NCI-H446 (cell line): ENCODE results near the gene CSNK2A3.
"Not testable (repeated sequence)": the region's sequence is repeated elsewhere in the genome, so short reads cannot be mapped to it uniquely, and the experiment has no call there.

Experiments used
- DNase-seq, 2 experiments: peaks; one replicate each; lab custom pipeline; 2025; lab: John Stamatoyannopoulos, UW

The CSNK2A3 gene

DNA sequence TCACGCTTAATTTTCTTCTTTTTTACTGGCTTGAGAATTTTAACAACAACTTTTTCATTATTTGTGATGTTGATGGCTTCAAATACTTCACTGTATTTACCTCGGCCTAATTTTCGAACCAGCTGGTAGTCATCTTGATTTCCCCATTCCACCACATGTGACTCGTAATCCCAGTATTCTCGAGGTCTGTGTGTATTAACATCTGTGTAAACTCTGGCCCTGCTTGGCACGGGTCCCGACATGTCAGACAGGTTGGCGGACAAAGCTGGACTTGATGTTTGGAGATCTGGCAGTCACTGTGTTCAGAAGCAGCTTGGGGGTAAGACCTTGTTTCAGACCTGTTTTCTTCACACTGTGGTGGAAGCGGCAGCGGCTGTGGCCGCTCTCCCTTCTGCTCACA is at the start of gene CSNK2A3:
TSS of gene CSNK2A3 (minus strand) at position 373 of the 400 bp plus-strand sequence. CDS start at position 242, 131 bp downstream.
- not testable (repeated sequence) for DNase-seq

DNA sequence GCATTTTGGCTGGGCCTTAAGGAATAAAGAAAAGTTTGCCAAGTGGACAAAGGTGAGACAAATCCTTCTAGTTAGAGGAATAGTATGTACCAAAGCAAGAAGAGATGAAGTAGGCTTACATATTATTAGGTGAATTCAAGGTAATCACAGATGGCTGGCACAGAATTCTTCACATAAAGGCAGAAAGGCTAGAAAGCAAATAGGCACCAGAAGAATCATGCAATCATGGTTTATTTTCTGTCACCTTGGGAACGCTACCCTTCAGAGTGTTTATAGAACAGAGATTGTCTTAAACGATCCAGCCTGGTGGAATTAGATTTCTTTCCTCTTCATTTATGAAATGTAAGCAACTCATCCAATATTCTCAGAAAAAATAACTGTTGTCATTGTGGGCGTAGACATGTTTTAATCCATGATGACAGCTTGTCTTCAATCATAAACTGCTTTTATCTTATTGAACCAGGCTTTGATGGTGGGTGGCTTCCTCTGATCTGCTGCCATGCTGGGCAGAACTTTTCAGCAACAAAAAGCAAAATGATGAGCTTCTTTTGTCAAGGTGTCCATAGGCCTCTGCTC is 49.0 kb upstream of the CSNK2A3 start:
- DNase-seq, result no peak

DNA sequence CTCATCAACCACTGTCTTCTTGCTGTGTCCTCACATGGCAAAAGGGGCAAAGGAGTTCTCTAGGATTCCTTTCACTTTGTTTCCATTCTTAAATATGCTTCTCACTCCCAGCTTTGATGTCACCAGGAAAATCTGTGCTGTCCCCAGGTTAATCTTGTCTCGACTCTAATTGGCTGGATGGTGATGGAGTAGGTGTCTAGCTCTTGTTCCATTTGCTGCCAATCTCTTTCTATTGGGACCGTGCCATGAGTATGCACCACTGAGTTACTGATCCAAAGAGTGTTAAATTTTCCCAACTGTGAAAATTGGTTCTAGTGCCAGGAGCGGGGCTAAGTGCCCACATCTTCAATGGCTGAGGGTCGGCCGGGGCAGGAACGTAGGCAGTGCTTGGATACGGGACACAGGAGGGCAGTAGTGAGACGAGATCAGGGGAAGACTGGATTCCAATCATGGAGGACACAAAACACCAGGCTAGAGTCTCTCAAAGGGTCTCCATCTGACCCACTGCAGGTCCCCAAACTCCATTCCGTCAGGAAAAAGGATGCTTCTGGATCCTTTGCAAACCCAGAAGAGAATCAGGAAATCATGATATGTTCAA is 47.7 kb upstream of the CSNK2A3 start:
- peak in 1 of 2 experiments; percentile 31 for DNase-seq

DNA sequence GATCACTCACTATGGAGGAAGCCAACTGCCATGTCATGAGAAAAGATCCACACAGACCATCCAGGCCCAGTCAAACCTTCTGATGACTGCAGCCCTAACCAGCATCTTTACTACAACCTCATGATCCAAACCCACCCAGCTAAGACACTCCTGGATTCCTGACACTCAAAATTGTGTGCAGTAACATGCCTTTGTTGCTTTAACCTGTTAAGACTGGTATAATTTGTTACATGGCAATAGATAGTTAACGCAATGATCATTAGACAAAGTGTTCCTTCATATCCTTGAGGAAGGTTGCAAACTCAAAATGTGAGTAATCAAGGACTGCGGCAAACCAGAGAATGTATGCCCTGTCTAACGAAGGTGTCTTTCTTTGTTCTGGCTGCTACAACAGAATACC is 47.1 kb upstream of the CSNK2A3 start:
- DNase-seq, result no peak

DNA sequence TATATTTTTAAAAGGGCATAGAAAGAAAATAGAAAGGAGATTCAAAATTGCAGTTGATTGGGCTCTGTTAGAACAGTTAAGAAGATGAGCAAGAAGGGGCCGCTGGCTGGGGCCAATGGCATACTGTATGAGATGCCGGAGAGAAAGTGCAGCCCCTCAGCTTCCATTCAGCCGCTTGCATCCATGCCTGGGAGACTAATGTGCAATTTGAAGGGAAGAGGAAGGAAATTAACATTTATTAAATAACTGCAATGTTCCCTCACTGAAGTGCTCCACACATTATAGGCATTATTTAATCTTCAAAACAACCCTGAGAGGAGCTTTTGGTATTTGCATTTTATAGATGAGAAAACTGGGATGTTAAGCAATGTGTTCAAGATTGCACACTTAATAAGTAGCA is 44.7 kb upstream of the CSNK2A3 start:
- no peak for DNase-seq

DNA sequence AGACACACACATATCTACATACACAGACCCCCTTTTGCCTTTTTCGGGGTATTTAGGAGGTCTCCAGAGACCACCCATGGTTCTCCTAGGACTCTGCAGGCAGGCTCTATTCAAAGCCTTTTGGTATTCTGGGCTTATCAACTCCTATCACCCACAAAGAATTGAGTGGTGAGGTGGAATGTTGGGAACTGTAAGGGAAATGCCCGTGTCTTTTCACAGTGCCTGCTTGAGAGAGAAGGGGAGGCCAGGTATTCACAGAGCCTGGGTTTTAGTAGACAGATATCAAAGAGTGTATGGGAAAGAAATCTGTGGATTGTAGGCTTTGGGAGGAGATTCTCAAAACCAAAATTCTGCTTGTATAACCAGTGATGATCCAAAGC is 44.0 kb upstream of the CSNK2A3 start:
- DNase-seq, result no peak

DNA sequence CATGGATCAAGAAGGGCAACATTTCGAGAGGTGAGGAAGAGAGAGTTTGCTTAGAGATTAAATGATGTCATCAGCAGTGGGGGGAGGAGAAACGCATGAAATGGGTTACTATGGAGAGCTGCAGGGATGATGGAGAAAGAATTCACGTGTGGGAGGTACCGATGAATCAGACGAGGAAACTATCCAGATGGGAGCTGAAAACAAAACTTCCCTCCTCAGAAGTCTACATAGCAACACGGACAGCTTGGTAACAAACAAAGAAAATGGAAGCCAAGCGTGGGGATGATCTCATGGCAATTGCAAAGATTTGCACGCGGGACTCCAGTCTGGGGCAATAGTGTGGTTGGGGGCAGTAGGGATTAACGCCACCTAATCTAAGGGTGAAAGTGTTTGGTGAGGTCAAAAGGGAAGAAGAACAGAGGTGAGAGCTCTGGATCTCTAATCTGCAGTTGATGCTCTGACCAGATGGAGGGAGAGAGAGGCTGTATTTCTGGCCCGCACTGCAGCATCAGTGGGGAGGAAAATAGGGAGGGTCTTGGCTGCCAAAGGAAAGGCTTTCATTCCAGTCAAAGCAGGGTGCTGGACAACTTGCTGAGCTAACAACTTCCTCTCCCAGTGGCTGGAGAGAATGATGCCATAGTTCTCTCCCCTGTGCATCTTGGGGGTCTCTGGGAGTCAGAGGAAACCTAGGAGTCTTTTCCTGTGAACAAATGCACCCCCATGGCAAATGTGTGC is 43.4 kb upstream of the CSNK2A3 start:
- peak; percentile 40 to 55 for DNase-seq

DNA sequence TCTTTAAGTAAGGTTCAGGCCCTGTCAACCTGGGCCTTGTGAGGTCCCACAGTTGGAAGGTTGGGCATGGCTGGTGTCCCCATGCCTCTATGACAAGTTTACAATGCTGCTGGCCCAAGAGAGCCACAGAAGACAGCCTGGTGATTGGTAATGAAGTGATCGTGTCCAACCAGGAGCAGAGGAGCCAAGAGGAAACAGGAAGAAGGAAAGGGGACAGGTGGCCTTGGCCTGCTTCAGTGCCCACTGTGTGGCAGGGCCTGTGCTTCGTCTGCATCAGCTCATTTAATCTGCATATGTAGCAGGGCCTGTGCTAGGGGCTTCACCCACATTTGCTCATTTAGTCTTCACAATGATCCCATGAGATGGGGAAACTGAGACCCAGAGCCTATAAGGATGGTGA is 42.1 kb upstream of the CSNK2A3 start:
- DNase-seq, result no peak

DNA sequence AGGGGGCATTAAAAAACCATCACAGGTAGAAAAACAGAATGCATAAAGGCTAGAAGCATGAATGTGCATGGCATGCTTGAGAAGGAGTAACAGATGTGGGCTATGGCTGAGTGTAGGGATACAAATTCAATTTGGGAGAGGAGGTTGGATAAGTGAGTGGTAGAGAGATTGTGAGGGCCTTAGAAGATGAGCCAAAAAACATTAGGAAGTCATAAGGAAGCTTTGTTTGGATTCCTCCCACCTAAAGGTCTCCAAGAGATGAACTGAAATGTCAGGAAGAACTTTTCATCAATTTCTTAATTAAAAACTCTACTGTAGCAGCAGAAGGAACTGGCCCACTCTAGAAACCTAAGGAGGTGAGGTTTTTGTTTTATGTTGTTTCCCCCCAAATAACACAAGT is 41.2 kb upstream of the CSNK2A3 start:
- DNase-seq, result no peak

DNA sequence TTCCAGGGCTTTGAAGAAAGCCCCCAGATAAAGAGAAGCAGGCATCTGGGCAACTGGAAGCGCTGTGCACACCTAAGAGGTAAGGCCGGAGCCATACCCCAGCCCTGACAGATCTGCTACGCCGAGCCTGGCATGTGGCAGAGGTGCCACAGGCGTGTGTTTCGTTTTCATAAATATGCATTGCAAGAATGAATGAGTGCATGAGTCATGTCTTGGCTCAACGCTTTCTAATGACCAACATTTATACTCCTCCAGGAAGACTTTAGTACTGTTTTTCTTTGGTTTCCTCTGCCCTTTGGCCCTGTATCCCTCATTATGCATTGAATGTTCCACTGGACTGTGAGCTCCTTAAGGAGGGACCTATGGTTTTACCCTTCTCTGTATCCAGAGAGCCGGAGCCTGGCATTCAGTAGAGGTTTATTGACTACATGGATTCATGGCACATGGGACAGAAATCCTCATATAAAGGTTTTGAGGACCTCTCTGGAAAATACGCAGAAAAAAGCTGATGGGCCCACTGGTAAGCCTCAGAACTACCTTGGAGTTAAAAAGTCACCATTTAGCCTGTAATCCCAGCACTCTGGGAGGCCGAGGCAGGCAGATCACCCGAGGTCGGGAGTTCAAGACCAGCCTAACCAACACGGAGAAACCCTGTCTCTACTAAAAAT is 38.9 kb upstream of the CSNK2A3 start:
- peak in 1 of 2 experiments; percentile 9 for DNase-seq

DNA sequence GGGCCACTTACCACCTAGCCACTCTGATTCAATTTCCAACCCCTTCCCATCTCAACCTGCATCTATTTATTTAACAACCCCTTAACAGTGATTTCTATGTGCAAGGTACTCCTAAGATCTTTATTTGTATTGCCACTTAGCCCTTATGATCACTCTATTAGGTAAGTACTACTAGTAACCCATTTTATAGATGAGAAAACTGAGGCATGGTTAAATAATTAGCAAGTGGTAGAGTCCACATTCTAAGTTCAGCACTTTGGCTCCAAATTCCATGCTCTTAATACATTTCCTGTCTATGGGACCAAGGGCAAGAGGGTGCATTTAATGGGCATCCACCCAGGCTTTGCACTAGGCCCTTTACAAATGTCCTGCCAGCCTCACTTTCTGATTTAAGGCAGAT is 38.1 kb upstream of the CSNK2A3 start:
- no peak for DNase-seq

DNA sequence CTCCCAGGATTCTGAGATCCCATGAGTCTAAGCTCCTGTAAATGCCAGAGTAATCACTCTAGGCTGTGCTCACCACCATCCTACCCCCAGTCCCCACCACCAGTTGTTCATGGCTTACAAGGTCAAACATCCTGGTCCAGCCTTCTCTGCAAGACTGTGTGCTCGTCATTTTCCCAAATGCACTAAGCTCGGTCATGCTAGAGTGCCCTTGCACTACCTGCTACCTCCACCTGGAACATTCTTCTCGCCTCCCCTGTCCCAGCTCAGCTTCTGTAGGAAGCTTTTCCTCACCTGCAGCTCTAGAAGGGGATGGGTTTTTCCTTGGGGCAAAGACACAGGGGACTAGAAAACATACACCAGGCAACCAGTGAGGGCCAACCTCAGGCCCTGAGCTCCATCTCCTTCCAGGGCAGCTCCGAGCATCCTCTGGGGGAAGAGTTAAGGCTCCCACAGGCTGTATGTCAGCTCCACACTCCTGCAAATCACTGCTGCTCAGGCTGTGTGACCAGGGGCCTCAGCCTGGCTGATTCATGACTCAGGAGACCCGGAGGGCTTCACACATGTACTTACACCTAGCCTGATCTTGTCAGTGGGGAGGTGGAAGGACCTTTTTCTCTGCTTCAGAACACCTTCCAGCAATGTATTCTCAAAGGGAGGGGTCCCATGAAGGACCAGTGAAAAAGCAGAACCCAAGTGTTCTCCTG is 37.2 kb upstream of the CSNK2A3 start:
- DNase-seq, result no peak

DNA sequence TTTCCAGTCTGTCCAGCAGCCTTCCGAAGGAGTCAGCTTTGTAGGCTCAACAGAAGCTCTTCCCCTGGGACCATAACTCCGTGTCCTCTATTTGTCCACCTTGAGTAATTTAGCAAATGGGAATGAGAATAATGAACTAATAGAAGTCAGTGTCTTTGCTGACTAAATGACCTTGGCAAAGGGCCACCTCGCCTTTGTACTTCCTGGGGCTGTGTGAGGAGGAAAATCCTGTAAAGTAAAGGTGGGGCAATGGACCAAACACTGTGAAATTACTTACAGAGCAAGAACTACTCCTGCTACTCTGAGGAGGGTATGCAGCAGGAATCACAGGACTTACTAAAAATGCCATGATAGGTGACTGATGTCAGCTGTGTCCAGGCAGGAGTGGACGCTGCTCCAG is 36.2 kb upstream of the CSNK2A3 start:
- no peak for DNase-seq

DNA sequence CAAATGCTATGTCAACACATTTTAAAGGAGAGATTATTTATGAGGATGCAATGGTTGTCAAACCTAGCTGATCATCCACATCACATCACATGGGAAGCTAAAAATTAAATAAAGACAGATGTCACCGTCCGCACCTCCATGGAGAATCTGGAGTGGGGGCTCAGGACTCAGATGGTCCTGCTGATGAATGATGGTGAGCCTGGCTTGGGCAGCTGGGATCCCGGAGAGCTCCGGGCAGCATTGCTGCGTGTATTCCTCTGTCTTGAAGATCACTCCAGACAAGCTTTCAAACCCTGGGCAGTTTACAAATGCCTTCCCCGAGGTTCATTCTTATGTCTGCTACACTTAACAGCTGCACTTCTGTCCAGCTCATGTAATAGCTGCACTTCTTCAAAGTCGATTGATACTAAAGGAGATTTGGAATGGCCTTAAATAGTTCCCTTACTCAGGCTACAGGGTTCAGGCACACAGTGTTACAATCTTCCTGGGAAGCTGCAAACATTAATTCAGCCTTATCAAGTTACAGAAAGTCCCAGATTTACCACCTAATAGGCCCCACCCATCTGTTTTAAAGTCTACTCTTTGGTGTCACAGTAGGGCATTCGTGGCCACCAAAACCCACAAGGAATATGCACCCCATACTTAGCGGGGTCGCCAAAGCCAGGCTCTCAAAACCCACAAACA is 34.7 kb upstream of the CSNK2A3 start:
- no peak for DNase-seq

DNA sequence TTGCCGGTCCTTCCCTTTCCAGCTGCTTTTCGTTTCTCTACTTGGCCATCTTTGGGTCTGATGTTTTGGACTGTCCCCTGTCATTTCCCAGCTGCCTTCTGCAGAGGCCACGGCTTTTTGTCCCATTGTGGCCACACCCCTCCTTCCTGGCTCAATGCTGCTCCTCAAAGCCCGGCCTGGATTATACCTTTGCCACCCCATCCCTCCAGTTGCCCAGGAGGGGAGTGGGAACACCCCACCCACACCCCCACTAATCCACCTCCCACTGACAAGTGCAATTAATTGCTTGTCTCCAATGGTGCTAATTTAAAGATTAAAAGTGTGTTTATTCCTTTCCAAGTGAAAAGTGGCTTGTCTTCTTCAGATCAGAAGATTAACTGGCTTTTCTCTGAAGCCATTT is 34.2 kb upstream of the CSNK2A3 start:
- DNase-seq, result no peak

DNA sequence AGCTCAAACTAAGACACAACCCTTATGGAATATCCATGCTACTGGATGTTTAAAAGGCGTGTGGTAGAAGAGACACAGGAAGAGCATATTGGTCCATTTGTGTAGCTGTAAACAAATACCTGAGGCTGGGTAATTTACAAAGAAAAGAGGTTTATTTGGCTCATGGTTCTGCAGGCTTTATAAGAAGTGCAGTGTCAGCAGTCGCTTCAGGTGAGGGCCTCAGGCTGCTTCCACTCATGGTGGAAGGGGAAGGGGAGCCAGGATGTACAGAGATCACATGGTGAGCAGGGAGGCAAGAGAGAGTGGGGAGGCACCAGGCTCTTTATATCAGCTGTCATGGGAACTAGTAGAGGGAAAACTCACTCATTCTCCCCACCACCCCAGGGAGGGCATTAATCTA is 31.8 kb upstream of the CSNK2A3 start:
- no peak for DNase-seq

DNA sequence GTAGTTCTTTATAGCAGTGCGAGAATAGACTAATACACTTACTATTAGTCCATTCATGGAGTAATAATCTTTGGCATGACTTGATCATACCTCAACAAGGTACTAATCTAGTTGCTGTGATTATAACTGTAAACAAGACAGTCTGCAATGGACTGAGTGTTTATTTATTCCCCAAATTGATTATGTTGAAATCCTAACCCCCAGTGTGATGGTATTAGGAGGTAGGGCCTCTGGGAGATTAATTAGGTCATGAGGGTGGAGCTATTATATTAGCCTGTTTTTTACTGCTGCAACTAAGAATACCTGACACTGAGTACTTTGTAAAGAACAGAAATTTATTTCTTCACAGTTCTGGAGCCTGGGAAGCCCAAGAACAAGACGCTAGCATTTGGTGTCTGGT is 30.9 kb upstream of the CSNK2A3 start:
- DNase-seq, result no peak

DNA sequence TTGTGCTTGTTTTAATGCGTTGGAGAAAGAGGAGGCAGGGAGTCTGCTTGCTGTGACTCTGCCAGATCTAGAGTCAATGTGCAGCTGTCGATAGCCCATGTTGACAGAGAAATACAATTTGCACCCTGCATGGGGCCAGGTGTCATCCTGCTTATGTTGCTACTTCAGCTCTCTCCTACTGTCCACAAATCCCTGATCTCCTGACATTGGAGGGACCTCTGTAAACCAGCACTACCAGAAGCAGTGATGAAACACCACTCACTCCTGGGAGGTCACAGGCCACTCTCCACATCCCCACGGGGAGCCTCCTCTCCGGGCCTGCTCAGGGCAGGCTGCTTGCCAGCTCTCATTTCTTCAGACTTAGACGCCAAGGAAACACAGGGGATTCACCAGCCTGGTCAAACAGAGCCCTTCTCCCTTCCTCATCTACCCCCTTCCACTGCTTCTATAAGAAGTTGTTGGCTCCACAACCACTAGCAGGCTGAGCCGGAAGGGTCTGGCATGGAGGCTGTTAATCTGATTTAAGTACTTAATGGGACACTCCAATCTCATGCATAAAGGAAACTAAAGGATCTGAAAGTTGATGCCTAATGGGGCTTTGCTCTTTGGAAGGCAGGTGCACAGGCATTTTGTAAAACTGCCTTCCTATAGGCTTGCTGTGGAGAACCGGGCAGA is 29.9 kb upstream of the CSNK2A3 start:
- DNase-seq, result peak in 1 of 2 experiments; percentile 48

DNA sequence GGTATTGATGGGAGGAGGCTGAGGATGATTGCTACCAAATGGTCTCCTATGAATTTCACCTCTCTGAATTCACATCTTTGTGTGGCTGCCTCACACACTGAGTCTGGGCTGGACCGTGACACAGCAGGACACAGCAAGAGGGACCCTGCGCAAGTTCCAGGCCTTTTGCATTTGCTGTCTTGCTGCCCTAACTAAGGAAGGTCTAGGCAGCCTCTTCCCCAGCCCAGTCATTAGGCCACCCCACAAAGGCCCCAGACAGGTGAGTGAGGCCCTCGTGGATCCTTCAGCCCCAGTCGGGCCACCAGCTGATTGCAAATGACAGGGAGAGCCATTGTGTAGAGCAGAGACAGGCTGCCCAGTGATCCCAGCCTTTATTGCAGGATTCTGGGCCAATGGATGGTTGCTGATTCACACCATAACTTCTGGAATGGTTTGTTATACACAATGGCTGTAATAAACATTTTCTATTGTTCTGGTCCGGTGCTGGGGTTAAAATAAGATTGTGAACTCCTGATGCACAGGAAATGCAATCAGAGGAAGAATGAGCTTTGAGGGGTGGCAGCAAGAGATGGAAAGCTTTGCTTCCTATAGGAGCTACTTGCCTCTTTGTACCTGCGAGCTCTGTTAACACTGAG is 28.5 kb upstream of the CSNK2A3 start:
- no peak for DNase-seq

DNA sequence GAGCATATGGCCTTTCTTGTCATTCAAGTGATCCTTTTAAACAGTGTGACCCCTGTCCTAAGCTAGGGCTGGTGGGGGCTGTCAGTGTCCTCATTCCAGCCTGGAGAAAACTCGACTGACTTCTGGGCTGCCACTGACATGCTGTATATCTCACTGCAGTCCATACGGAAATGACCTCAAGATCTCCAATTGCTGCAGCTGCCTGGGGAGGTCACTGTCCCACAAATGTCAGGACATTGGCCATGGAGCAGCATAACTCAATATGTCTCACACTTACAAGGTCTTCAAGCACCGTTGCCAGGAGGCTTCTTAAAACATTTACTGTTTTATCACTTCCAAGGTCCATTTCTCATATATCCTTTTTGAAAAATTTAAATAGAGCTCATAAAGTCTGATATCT is 27.8 kb upstream of the CSNK2A3 start:
- DNase-seq, result no peak

DNA sequence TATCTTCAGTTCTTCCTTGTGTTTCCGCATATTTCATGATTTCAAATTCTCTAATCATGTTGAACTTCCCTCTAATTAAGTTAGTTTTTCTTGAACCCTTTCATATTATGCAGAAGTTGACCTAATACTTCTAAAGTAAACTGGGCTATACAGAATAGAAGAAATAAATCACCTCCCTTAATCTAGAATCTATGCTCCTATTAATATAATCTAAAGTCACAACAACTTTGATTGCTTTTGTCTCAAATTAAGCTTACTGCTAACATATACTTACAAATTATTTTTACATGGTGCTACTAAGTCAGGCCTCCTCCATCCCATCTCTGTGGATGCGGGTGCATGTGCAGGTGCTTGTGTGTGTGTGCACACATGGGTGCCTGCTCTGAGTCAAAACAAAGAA is 27.3 kb upstream of the CSNK2A3 start:
- DNase-seq, result no peak
